ENCODE data around the gene FAM163A. TPM values are rescaled to one million over a fixed set of nuclear protein-coding genes. Genes with fewer than 3 reads are reported as not detected.

Gene FAM163A
- total RNA-seq, 1 donor from 2014 or later = 0.13 TPM

DNA sequence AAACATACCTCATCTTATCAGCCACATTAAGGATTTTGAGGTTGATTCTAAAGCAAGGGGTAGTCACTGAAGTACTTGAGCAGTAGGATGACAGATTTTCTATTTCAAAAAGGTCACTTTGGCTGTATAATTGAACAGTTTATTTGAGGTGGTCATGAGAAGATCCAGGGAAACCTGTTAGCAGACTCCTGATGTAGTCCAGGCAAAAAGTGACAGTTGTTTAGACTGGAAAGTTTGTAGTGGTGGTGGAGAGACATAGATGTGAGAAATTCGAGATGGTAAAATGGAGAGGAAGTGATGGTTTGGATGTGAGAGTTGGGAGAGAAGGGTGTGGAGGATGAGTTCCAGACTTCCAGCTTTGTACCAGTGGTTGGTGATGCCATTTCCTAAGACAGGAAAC lies 7.5 kb downstream of the FAM163A start:
- DNase-seq (ENCODE audit: low read depth in 2 of 2) = no peak

DNA sequence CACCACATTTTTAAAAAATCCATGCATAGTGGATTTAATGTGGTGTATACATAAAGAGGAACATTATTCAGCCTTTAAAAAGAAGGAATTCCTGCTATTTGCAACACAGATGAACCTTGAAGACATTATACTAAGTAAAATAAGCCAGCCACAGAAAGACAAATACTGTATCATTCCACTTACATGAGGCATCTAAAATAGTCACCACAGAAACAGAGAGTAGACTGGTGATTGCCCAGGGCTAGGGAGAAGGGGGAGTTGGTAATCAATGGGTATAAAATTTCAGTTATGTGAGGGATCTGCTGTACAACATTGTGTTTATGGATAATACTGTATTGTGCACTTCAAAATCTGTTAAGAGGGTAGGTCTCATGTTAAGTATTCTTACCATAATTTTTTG lies 10.0 kb downstream of the FAM163A start:
- no peak for DNase-seq (ENCODE audit: low read depth in 2 of 2)

DNA sequence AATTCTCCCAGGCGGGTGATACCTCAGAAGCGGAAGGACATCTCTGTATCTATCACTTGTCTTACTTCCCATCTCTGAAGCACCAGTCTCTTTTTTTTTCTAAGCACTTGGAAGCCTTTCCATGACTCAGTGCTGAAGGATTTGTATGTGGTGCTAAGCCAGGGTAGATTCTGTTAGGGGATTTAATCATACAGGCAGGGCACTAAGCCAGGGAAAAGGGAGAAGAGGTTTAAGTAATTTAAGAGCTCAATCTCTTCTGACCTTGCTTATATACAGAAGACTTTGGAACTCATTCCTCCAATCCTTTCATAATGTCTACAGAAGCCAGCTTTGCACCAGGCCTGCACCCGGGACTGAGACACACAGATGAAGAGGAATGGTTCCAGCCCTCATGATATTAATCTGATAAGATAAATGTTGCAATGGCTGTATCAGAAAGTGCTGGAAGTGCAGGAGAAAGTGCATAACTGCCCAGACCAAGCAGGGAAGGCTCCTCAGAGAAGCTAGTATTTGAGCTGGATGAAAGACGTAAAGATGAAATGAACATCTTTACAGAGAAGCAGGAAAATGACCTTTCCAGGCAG lies 11.0 kb downstream of the FAM163A start:
- DNase-seq (ENCODE audit: low read depth in 2 of 2) = no peak

DNA sequence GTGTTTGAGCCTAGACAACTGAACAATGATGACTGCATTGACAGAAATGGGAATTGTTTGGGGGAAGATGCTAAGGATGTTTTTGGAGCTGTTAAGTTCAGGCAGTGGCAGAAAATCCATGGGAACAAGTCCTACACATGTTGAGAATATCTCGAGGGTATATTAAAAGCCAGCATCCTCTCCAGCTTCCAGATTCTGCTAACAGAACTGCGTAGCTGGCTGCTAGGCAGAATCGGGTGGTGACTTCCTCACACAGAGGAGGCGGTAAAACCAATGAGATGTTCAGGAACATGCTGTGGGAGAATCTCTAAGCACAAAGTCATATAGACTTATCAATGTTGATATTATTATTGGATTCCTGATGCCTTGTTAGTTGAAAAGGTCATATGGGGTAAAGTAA lies 14.8 kb downstream of the FAM163A start:
- DNase-seq (ENCODE audit: low read depth in 2 of 2) = no peak

DNA sequence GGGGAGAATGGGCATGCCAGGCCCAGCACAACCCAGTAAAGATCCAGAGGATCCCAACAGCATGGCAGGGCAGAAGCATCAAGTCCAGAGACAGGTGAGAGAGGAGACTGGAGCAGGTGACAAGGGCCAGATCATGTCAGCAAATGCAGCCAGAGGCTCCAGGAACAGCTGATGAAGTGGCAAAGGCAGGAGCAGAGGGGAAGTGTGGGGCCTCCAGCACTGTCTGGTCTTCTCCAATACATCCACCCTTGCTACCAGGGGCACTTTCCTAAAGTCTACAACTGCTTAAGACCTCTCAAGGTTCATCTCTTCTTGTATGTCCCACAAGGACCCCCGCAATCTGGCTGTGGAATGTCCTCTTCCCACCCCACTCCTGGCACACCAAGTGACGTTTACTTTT lies 17.4 kb downstream of the FAM163A start:
- DNase-seq (ENCODE audit: low read depth in 2 of 2) = no peak

DNA sequence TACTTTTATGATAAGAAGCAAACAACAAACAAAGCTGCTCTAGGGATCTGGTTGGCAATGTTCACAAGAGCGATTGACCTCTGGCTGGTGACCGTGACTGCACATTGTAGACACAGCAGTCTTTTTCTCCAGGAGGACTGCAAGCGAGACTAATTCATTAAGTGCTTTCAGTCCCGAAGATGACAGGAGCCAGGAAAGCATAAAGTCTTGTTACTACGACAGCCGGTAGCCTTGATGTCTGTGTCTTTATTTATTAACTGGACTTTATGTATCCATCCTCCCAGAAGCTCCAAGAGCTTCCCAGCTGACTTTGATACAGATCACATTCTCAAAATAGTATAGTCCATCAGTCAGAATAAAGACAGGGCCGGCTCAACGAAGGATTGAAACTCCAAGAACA lies 18.2 kb downstream of the FAM163A start:
- no peak for DNase-seq (ENCODE audit: low read depth in 2 of 2)

DNA sequence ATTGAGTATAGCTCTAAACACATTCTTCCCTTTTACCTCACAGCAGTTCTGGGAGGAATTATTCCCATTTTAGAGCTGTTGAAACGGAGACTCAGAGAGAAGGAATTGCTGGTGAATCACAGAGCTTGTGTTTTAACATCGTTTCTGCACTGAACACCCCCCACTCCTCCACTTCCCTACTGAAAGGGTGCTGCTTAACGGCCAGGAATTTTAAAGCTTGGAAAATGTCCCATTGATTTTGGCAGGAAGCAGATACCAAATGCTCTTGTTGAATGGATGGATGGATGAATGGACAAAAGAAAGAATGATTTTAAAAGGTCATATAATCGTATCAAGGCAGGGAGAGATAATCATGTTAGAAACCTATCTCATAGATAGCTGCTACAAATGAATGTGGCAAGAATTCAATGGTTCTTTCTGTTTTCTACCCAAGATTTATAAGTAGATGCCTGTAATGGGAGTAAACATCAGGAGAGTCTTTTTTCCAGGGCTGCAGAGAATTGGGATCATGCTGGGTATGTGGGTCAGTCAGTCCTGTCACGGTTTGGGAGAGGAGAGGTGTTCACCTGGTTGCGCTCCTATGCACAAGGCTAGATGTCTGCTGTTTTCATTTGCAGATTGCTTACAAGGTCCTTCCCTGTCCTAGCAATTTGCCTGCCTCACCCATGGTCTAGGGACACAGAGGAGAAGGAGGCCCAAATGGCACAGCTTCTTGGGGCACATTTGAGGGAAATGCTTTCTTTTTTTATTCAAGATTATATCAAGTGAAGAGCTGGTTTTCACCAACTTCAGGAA lies 19.0 kb downstream of the FAM163A start:
- DNase-seq (ENCODE audit: low read depth in 2 of 2) = no peak

DNA sequence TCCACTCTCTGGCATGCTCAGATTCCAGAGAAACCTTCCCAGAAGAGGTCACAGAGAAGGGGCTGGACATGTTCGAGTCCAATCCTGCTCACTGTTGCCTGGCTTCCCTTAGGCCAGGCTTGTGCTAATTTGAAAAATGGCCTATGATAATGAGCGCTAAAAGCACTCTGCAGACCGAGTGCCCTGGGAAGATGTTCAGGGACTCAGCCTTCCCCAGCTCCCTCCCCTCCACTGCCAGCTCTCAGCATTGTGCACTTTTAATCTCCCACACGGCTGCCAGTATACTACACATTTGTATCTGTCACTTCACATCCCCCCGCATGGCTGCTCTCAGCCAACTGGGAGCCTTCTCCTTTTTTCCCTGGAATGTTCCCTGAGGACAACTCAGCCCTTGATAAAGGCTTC lies 24.1 kb downstream of the FAM163A start:
- no peak for DNase-seq (ENCODE audit: low read depth in 2 of 2)

DNA sequence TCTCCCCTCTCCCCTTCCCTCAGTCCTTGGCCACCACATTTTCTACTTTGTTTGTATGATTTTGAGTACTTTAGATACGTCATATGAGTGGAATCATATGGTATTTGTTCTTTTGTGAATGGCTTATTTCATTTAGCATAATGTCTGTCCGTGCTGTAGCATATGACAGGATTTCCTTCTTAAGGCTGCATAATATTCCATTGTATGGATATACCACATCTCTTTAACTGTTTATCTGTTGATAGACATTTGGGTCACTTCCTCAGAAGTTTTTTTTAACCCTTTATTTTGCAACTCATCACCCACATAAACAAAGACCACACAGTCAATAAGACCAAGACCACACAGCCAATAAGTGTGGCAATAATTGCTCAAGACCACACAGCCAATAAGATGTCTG lies 24.9 kb downstream of the FAM163A start:
- DNase-seq (ENCODE audit: low read depth in 2 of 2) = no peak

DNA sequence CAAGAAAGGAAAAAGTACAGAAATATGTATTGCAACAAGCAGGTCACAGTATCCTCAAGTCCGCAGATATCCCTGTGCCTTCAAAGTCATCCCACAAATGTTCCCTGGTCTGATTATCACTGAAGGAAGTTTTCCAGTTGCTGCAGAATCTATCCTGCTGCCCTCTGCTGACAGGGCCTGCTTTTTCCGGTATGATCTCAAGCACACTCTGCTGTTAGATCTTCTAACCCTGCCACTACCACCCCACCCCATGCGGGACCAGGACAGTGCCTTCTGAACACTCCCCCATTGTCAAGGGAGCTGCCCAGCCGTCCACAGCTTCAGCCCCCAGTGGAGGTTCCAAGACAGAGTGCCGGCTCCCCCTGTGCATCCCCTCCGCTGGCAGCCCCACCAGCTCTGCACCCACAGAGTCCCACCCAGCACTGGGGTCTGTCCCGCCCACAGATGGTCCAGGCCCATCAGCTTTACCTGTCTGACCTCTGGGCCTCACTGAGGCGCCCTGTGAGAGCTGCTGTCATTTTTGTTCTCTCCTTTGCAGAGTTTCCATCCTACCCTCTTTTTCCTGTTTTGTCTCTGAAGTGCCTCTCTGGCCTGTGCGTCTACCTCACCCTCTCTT lies 27.9 kb downstream of the FAM163A start:
- peak in 1 of 2 donors; percentile 25 for DNase-seq (ENCODE audit: low read depth in 2 of 2)

DNA sequence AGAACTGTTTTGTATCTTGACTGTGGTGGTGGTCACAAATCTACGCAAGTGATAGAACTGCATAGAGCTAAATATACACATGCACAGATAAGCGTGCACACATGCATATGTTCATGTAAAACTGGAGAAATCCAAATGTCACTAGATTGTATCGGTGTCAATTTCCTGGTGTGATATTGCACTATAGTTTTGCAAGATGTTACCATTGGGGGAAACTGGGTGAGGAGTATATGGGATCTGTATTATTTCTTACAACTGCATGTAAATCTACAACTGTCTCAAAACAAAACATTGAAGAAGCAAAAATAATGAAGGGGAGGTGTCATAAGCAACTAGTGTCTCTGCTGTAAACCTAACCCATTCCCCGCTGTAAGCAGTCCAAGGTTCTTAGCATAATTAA lies 30.2 kb downstream of the FAM163A start:
- DNase-seq (ENCODE audit: low read depth in 2 of 2) = no peak

DNA sequence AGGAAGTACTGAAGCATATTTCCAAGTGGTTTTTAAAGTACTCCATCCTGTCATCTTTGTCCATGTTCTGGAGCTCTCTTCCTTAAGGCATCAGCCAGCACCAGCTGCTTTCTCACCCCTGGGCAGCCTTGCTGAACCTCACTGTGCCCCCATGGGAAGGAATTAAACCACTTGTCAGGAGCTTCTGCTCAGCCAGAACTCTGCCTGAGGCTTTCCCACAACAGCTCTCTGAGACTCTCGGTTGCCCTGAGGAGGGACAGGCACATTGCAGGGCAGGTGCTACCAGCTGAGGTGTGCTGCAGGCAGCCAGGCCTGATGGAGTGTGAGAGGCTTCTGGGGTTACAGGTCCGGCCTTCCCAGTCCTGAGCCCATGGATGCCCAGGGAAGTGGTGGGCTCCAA lies 30.9 kb downstream of the FAM163A start:
- no peak for DNase-seq (ENCODE audit: low read depth in 2 of 2)

DNA sequence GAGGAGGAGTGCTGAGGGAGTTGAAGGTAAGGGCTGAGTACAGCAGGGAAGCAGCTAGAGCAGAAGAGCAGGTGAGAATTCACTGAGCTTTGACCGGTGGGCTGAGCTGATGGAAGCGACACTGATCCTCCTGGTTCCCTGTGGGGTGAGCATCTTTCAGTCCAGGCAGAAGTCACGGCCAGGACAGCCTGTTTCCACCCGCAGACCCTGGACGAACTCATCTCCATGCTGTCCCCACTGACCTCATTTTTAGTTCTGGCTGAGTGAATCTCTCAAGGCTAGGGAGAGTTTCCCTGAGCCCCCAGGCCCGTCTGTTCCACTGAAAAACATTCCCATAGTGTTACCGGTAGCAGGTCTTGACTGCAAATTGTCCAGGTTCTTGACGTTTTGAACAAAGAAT lies 31.5 kb downstream of the FAM163A start:
- no peak for DNase-seq (ENCODE audit: low read depth in 2 of 2)

DNA sequence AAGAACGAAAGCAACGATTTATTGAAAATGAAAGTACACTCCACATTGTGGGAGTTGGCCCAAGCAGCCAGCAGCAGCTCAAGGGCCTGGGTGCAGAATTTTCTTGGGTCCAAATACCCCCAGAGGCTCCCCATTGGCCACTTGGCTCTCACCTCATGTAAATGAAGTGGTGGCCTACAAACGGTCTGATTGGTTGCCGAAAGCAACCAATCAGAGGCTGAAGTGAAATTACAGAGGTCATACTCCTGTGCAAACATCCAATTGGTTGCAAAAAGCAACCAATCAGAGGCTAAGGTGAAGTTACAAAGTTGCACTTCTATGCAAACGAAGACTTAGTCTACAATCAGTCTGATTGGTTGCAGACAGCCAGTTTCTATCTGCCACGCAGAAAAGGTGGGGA lies 31.9 kb downstream of the FAM163A start:
- DNase-seq (ENCODE audit: low read depth in 2 of 2) = no peak

DNA sequence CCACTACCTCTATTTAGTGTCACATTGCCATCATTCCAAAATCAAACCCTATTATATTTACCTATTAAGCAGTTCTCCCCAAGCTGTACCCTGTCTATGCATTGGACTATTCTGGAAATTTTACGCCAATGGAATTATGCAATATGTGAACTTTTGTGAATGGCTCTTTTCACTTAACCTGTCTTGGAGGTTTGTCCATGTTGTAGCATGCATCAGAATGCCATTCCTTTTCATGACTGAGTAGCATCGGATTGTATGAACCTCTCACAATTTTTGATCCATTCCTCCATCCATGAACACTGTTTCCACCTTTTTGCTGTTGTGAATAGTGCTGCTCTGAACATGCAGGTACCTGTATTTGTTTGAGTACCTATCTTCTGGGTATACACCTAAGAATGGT lies 33.7 kb downstream of the FAM163A start:
- DNase-seq (ENCODE audit: low read depth in 2 of 2) = no peak

DNA sequence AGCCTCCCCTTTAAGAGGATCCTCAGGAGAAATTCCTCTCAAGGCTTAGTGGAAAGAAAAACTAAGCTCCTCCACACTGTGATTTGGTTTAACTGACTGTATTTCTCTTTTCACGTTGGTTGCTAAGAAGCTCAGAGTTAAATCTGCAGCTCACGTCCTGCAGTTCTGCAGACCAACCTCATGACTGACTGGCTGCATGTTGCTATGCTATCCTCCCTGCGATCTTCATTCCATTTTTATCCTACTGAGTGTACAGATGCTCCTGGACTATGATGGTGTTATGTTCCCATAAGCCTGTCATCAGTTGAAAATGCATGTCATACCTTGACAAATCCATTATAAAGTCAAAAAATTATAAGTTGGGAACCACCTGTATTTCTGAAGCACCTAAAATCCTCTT lies 34.6 kb downstream of the FAM163A start:
- no peak for DNase-seq (ENCODE audit: low read depth in 2 of 2)

DNA sequence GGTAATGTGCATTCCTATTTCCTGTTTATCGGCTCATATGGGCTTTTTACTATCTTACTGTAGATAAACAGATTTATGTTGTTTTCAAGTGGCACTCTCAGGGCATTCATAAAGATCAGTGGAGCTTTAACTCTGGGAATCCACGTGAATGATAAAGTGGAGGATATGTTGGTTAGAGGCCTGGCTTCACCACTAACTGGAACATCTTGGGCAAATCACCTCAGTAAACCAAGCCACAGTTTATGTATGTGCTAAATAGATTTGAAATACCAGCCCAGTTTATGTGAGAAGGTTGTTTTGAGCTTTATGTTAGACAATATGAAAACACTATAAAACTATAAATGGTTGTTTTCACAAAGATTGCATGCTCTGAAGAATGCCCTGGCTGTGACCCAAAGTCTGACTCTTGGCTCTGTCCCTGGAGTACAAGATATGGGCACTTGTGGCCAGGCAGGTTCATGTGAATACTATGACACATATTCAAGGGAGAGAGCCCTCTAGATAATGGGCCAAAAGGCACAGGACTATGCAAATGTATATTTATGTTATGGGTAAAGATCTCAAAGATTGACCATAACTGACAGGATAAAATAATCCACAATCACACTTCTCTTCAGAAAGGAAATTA lies 36.7 kb downstream of the FAM163A start:
- DNase-seq (ENCODE audit: low read depth in 2 of 2) = peak in 1 of 2 donors; percentile 9

DNA sequence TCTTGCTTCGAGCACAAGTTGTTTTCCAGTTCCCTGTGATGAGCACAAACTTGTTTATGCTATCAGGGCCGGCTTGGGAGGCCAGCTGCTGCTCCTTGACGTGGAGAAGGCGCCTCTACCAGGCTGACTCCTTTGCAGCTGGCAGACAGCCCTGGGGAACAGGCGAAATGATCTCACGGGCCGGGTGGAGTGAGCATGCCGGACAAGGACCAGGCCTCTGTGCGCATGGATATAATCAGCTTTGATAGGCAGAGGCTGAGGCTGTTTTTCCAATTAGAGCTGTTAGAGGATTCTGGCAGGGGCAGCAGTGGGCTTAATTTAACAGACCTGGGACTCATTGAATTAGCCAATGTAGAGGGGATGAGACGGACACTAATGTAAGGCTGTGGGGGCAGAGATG lies 38.9 kb downstream of the FAM163A start:
- DNase-seq (ENCODE audit: low read depth in 2 of 2) = no peak

DNA sequence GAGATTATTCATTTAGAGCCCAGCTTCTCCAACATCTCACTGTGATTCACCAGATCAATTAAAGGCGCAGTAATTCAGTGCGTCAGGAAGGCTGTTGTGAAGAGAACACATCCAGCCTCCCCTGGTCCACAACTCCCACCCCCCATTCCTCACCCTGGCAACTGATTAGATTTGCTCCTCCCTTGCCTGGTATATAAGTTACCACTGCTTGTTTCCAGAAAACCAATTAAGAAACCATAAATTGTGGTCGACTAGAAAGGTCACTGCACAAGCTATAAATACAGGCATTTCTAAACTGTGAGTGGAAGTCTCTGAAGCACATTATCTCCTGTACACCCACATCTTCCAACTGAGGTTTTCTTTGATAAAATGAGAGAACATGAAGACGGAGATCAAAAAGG lies 41.9 kb downstream of the FAM163A start:
- DNase-seq (ENCODE audit: low read depth in 2 of 2) = no peak

DNA sequence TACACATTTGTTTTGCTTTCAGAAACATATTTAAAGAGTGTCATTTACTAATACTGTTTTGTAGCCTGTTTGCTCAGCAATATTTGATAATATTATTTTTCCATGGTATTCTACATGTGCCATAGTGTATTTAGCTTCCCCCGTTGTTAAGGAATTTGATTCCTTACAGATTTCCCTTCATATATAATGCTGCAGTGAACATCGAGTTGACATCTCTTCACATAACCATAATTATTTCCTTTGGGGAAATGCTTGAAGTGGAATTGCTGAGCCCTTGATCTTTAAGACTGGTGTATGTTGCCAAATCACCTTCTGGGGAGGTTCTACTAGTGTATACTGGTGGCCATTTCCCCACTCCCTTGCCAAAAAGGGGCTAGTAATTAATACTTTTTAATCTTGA lies 42.6 kb downstream of the FAM163A start:
- DNase-seq (ENCODE audit: low read depth in 2 of 2) = no peak

DNA sequence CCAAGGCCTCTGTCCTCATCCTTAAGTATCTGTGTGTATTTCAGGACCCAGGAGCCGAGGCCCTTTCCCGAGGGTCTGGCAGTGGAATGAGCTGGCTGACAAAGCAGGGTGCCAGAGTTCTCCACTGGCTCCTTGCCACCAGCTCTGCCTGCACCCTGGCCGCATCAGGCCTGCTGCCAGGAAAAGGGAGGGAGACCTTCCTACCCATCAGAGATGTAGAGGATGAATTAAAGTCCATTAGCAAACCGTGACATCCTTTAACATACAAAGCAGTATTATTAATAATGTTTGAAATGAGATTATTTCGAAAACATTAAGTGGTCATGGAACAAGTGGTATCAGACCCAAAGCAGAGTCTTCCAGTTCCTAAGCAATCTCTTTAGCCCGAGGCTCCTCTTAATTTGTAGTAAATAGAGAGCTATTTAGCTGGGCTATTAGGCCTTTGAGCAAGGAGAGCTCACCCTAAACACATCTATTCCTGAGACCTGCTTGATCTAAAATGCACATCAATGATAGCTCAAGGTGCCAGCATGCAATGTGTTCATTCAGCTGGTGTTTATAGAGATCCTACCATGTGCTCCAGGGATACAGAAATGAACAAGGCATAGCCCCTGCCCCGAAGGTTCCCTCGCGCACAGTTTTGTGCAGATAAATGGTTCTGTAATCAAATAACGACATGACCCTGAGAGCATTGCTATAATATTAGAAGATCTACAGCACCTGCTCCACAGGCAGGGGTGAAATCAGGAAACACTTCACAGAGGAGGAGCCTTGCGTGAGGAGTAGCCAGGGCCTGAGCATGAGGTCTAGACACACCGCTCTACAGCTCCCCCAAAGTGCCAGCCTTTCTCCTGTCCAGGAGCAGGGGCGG lies 44.0 kb downstream of the FAM163A start:
- no peak for DNase-seq (ENCODE audit: low read depth in 2 of 2)

DNA sequence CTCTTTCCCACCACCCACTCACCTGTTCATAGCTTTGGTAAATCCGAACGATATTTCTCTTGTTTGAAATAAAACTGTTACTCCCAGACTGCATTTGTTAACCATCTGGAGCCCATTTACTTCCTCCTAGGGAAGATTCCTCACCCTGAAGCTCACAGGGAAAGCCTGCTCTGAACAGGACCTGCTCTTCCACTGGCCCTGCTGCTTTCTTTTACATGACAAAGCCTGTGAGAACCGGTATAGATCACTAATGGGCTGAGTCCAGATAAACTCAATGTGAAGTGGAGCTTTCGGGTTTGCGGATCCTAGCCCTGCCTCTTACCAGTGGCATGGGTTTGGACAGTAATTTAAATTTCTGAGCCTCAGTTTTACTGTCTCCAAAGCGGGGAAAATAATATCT lies 45.2 kb downstream of the FAM163A start:
- no peak for DNase-seq (ENCODE audit: low read depth in 2 of 2)

Measured in dermis microvascular lymphatic vessel endothelial cell (primary cell).